C4-2B (cell line): ENCODE data around the gene LAPTM5.

Source experiments
- H3K27ac ChIP-seq: fragments of 450-650 bp; 2 replicates; pipeline ENCODE4 v1.5.1; 2017
- CTCF ChIP-seq: fragments of 450-650 bp; conservative IDR thresholded peaks from 2 replicates; pipeline ENCODE4 v1.5.1; 2017; ENCODE audit warnings: mild to moderate bottlenecking
- ZFX ChIP-seq: fragments of 450-650 bp; IDR thresholded peaks from 2 replicates; pipeline ENCODE4 v1.6.1; 2017

Gene LAPTM5

GRCh38 chr1:30718636-30719405, 38.8 kb downstream of the LAPTM5 start:
- TF ChIP-seq ZFX, result peak; percentile 87; the same call in 1 of the 2 replicates
- peak; percentile 96 for TF ChIP-seq CTCF

GRCh38 chr1:30718091-30718635, 39.4 kb downstream of the LAPTM5 start:
- peak overlapping the region; percentile 81 for H3K27ac ChIP-seq
- TF ChIP-seq ZFX (no peak), CTCF (no peak)

More at GRCh38 chr1:30718636-30719405, 38.8 kb downstream of the LAPTM5 start:
- peak overlapping the region; percentile 81 for H3K27ac ChIP-seq

GRCh38 chr1:30716646-30717045, 40.9 kb downstream of the LAPTM5 start:
- no peak overlapping the region for H3K27ac ChIP-seq
- no peak for TF ChIP-seq CTCF
- TF ChIP-seq ZFX, result no peak

GRCh38 chr1:30715886-30716285, 41.7 kb downstream of the LAPTM5 start:
- TF ChIP-seq CTCF (no peak), ZFX (no peak)
- no peak overlapping the region for H3K27ac ChIP-seq

GRCh38 chr1:30715216-30715615, 42.4 kb downstream of the LAPTM5 start:
- TF ChIP-seq ZFX (no peak), CTCF (peak; percentile 54)
- H3K27ac ChIP-seq, result no peak overlapping the region

- no peak overlapping the region for H3K27ac ChIP-seq
- TF ChIP-seq CTCF (no peak), ZFX (no peak)
Observed at GRCh38 chr1:30714536-30715090, 43.0 kb downstream of the LAPTM5 start.

GRCh38 chr1:30714025-30714424, 43.5 kb downstream of the LAPTM5 start:
- no peak overlapping the region for H3K27ac ChIP-seq
- TF ChIP-seq ZFX (no peak), CTCF (no peak)
